GM10266 (cell line): ENCODE data around the gene LRRC61.
A peak's percentile ranks its signal among the peaks of the same experiment; 100 is the strongest.
"Not testable (repeated sequence)": the region's sequence is repeated elsewhere in the genome, so short reads cannot be mapped to it uniquely, and the experiment has no call there.

Source experiments
- DNase-seq: peaks from one replicate; pipeline ENCODE4 v3.0.0; 2012; ENCODE audit errors: extremely low spot score
- TF ChIP-seq, protein P1 (sequence below): IDR thresholded peaks from 2 replicates; pipeline ENCODE4 v1.5.1; 2012; ENCODE audit warnings: mild to moderate bottlenecking, low read depth; ENCODE audit not compliant: control insufficient read depth, insufficient read depth; ENCODE audit errors: missing control alignments

LRRC61 gene, protein sequence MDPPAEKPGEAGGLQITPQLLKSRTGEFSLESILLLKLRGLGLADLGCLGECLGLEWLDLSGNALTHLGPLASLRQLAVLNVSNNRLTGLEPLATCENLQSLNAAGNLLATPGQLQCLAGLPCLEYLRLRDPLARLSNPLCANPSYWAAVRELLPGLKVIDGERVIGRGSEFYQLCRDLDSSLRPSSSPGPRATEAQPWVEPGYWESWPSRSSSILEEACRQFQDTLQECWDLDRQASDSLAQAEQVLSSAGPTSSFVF

DNA sequence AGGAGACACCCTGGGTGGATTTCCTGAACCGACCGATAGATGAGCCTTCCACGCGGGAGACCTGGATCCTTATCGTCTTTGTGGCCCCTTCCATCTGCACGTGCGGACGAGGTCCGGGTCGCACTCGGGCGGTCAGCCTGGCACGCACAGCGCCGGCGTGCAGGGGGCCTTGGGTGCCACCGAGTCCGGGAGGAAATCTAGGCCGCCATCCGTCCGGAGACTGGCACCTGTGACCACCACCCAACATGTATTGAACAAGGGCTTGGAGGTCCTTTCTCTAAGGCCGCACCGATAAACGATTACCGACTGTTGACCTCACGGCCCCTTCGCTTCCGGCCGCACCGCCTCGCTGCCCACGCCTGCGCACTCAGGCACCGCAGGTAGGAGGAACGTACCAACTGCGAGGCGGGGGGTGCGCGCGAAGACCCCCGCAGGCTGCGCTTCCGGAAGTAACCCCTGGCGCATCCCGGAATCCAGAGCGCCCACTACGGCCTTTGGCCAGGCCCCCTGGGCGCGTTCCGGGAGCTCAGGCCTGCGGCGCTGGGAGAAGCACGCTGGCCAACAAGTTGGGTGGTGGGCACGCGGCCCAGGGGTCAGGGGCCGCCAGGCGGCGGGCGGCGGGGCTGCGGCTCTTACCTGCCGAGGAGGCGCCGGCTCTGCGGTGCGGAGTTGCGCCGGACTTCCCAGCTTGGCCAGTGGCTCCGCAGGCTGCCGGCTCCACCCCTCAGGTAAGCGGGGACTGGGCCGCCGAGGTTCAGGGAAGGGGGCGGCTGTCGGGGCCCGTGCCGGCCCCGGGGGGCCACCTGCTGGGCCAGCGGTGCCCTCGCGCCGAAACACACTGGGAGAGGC lies at the start of gene LRRC61, which contains the start of gene ACTR3C:
LRRC61 (plus strand) TSS at position 523 of the 849 bp plus-strand sequence. CDS start 13,507 bp downstream, outside the sequence.
ACTR3C (minus strand) TSS at position 713 of the 849 bp plus-strand sequence. CDS start 28,249 bp downstream, outside the sequence.
- TF ChIP-seq, protein P1, sequence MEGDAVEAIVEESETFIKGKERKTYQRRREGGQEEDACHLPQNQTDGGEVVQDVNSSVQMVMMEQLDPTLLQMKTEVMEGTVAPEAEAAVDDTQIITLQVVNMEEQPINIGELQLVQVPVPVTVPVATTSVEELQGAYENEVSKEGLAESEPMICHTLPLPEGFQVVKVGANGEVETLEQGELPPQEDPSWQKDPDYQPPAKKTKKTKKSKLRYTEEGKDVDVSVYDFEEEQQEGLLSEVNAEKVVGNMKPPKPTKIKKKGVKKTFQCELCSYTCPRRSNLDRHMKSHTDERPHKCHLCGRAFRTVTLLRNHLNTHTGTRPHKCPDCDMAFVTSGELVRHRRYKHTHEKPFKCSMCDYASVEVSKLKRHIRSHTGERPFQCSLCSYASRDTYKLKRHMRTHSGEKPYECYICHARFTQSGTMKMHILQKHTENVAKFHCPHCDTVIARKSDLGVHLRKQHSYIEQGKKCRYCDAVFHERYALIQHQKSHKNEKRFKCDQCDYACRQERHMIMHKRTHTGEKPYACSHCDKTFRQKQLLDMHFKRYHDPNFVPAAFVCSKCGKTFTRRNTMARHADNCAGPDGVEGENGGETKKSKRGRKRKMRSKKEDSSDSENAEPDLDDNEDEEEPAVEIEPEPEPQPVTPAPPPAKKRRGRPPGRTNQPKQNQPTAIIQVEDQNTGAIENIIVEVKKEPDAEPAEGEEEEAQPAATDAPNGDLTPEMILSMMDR: peak; percentile 43
- peak; percentile 84 for DNase-seq

DNA sequence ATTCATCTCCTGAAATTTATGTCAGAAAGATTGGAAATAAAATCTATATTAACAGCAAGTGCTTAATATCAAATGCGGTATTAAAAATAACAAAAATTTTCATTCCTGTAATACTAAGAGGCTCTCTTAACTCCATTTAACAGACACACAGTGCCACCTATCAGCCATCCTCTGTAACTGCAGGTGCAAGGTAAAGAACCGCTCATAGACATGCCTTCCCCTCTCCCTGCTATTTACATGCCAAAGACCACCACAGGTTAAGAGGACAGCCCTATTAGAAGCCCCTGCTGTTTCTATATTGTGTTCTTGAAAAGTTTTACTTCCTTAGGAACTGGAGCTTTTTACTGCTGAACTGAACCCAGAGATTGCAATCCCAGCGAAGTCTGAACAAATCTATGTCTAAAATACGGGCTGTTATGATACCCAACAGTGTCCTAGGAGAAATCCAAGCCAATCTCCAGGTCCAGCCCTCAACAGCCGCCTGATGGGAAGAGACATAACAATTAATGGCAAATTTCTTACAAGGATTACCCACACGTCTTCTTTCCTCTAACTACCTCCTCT lies 46.9 kb upstream of the LRRC61 start:
- DNase-seq: peak; percentile 29
- TF ChIP-seq, protein P1: peak; percentile 67

DNA sequence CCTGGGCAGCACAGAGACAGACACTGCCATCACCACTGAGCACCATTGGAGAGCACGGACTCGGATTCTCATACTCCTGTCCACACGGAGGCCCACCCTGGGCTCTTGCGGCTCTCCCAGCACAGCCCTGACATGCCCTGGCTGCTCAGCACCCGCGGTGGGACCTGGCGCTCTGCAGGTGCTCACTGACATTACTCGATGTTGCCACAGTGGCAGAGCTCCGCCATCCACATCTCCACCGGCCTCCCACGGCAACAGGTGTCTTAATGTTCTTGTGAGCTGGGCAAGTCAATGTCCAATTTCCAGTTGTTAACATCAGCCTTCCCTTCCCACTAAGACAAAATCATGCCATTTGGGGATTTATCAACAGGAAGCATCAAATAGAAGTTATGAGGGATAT lies 44.8 kb upstream of the LRRC61 start:
- not testable (repeated sequence) for DNase-seq

DNA sequence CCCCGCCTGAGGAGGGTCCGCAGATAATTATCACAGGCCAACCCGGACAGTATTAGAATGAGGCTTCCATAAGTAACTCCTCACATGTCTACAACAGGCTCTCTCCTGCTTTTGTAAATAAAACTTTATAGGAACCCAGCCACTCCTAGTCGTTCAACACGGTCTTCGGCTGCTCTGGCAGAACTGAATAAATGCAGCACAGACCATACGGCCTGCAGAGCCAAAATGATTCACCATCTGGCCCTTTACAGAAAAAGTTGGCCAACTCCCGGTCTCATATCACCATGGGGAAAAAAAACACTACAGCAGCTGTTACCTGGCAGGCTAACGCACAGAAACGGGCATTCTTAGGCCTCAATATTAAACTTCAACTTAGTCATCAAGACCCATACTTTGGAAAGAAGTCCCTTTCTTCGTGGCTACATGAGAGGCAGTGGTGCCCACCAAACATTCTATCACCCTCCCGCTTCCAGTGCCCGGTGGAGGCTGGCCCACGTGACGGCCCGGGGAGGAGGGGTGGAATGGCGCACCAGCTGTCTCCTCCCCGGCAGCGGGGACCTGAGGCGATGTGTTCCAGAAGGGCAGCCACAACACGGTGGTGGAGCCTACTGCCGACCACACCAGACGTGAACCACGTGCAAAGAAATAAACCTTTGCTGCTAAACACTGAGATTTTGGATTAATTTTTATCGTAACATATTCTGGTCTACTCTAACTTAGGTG lies 41.3 kb upstream of the LRRC61 start:
- DNase-seq: not testable (repeated sequence)

DNA sequence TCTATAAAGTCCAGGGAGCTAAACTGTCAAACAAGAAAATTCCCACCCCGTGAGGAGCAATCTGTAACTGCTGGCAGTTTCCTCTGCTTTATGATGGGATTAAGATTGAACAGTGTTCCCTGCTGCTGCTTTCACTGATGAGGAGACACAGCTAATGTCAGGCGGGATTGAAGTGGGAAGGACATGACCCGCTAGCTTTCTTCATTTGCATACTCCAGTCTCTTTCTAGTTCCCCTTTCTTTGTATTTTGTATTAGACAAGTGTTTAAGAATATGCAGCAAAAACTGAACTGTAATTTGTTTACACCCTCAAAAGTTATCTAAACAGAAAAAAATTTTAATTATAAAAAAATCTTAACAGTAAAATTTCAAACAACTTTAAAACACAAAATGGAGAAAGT lies 40.0 kb upstream of the LRRC61 start:
- DNase-seq: not testable (repeated sequence)

DNA sequence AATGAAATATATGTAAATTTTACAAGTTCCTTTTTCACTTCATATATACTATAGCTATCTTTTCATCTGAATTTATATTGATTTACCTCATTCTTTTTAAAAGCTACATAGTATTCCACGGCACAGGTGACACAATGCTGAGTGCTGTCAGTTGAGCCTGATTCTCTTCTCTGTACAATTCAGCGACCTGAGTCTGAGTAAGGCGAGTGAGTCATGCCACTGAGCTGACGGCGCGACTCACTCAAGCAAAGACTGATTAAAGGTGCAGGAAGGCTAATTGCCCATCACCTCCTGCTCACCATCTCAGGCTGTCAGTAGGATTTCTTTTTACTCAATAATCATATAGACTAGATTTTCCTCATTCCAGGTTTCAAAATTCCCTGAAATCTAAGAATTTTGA lies 39.5 kb upstream of the LRRC61 start:
- DNase-seq: not testable (repeated sequence)

DNA sequence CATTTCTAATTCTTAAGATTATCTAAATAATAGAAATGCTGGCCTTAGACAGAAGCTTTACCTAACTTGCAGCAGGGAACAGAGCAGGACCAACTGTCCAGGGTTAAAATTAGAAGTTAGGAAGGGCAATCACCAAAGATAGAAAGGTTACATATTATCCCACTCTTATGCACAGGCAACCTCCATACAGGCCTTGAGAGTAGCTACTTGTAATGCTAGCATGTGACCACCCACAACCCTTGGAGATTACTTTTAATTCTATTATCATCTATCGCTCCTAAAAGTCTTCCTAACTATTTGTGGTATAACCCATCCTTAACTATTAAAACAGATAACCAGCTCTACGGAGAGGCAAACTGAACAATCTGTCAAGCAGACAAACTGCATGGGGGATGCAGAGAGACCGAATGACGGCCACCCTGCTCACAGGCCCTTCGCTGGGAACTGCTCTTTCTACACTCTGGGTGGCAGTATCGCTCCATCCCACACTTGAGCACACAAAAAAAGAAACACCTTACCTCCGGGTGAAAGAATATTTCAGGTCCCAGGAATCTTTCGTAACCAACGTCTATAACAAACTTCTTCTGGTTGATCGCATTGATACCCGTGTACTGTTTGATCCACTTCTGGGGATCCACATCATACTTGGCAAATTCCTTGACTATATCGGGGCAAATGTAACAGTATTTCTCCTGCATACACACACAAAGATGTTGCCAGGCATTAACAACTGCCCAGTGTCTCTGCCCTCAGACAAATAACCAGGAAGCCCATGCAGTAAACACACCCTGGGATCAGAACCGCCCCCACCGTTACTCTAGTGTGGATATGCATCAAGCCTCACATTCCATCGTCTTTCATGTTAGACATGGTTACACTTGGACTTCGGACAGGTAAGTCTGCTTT lies 37.1 kb upstream of the LRRC61 start:
- TF ChIP-seq, protein P1: peak; percentile 43
- not testable (repeated sequence) for DNase-seq

DNA sequence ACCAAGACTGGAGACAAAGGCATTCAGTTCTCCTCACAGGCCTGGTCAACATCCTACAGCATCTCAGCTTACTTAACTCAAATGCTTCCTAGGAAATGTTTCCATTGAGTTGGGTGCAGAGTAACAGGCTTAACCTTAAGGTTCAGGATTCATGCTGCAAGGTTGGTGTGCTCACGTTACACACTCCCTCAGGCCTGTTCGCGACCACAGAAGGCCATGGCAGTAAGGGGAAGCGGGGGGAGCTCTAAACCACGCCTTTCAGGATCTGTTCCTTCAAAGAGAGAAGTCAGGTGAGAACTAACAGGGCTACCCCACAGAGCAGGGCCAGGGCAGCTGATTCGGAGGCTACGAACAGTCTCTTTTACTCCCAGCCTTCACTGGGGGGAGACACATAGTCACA lies 35.3 kb upstream of the LRRC61 start:
- DNase-seq: not testable (repeated sequence)

DNA sequence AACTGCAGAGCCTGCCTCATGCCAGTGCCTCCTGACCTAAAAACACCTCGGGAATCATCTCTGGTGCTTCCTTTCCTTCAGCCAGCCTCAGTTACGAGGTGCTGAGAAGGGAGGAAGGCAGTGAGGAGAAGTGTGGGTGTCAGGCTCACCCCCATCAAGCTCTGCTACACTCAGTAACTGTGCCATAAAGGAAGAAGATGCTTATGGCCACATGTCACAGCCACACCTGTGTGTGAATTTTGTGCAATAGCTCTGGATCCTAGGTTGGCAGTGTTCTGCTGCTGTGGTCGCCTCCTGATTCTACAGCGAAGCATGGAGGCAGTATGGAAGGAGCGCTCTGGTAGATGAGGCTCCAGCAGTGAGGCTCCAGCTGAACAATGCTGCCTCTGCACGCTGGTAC lies 34.3 kb upstream of the LRRC61 start:
- not testable (repeated sequence) for DNase-seq

DNA sequence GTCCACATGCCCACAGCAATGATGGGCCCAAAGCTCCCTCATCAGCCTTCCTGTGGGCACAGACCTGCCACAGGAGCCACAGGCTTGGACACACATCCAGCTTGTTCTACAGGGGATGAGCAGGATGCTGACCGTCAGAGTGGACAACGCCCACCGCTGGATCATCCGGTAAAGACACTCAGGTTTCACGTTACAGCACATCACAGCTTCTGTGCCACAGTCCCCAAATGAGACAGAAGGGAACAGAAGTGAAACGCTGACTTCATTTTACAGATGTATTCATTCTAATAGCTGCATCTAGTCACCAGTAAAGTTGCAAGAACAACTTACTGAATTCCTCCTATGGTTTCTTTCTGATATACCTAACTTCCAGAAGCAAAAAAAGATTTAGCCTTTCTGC lies 32.8 kb upstream of the LRRC61 start:
- not testable (repeated sequence) for DNase-seq

DNA sequence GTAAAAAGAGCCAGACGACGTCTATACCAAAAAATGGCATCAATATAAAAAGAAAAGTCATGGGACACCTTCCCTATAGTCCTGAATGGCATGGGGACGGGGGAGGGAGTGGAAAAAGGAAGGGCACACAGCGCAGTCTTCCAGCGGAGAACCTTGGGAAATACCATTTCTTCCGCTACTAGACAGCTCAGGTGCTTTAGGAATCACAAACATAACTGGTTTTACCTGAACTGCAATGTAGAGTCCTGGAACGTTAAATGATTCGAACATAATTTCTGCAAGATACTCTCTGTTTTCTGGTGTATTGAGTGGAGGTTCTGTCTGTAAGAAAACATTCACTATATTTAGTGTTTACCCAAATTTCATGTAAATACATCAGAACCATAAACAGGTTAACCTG lies 28.1 kb upstream of the LRRC61 start:
- DNase-seq: not testable (repeated sequence)

DNA sequence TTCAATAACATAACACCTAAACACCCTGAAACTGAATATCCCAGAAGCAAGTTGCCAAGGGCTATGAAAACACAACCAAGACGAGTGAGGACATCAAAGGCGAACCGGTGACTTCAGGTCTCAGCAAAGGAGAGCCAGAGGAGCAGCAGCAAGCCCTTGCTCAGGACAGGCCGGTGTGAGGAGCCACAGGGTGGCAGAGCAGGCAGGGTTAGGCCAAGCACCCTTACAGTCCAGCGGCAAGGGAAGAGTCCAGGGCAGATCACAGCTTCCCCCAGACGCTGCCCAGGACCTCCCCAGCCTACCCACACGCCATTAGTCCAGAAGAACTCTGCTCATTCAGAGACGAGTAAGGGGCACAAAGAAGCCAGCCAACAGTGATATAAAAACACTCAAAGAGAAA lies 27.5 kb upstream of the LRRC61 start:
- DNase-seq: not testable (repeated sequence)

DNA sequence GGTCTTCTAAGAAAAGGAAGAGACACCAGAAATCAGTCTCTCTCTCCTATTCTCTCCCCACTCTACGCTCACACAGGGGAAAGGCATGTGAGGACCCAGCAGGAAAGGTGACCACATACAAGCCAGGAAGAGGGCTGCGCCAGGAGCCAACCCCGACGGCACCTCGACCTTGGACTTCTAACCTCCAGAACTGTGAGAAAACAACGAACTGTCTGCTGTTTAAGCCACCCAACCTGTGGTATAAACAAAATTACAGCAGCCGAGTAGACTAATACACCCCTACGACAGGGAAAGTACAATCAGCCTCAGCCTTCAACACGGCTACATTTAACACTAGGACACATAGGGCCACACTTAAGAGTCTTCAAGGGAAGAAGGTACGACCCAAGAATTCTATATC lies 26.4 kb upstream of the LRRC61 start:
- DNase-seq: not testable (repeated sequence)

DNA sequence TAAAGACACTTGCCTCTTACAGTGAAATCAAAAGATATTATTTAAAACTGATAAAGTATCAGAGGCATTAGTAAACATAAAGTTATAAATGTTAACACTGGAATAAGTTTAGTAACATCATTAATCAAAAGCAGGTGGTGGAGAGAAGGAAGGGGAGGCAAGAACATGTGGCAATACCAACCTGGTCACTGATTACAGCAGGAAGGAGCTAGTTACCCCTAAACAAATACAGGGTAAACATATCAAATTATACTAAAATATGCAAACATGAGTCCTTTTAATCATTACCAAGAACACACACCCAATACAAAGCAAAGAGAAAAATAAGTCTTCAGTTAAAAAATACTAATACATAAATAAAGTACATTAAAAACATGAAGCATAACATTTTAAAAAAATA lies 25.2 kb upstream of the LRRC61 start:
- not testable (repeated sequence) for DNase-seq

DNA sequence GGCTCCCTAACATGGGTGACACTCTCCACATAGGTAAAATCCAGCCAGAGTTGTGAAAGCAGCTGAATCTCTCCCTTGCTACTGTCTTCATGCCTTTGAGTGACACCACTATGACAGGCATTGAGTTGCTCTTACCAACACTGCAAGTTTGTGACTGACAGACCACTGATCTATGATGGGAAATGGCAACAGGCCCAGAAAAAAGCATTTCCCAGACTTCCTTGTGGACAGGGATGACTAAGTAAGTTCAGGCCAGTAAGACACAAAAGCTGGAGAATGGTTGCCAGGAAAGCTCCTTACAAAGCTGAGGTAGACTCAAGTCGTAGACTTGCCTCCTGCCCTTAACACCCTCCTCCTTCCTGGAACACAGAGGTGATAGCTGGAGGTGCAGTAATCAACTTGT lies 20.2 kb upstream of the LRRC61 start:
- not testable (repeated sequence) for DNase-seq
